GM19351 (cell line): ENCODE data around the gene OMA1.

ENCODE experiments used
- ATAC-seq: cut with Tn5 transposase; IDR thresholded peaks from one replicate; pipeline ENCODE4 v1.9.1; 2021; ENCODE audit warnings: mild to moderate bottlenecking, moderate library complexity; ENCODE audit not compliant: unreplicated experiment

OMA1 gene

DNA sequence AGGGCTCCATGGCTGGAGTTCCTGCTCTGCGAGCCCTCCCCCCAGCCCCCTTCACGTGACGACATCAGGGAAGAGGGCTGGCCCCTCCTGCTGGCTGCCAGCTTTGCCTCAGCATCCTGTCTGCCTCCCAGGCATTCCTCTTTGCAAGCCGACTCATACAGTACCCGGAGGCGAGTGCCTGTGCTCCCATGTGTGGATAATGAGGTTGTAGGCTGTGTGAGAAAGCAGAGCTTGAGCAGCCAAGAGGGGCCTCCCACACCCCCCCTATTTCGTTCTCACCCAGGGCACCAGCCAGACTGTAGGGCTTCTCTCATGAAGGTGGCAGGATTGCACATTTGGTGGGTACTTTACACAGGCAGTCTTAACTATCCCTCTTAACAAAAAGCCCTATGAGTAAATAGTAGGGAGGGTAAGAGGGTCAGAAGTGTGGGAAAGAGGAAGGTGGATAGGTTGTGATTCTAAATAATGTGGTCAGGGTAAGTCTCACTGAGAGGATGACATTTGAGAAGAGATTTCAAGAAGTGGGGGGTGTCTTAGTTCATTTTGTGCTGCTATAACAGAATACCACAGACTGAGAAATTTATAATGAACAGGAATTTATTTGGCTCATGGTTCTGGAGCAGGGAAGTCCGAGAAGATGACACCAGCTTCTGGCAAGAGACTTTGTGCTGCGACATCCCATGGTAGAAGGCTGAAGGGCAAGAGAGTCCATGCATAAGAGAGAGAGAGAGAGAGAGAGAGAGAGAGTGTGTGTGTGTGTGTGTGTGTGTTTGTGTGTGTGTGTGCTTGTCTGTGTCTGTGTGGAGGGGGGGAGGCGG lies 113.5 kb downstream of the OMA1 start:
- no peak for ATAC-seq

DNA sequence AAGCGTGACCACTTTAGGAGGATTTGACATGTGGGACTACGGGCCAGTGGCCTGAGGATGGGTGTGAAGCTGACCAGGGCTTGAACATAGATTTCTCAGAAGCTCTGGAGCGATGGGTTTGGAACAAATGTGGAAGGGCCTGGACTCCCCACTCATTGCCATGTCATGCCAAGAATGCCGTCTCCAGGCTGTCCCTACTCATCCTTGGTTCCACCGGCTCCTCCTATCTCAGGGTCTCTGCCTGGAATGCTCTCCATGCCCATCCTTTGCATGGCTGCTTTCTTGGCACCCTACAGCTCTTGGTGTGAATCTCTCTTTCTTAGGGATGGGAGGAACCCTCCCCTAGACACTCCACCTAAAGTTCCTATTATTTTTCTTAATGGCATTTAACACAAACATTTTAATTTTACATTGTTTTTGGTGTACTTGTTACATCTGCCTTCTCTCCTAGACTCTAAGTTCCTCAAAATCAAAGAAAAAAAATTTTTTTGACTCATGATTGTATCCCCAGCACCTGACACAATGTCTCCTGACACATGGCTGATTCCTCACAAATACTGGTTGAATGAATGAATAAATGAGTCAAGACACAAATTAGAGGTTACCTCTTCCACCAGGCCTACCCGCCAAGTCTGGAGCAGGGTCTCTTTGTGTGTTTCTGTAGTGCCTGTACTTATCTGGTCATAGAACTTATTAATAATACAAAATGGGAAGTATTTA lies 114.5 kb downstream of the OMA1 start:
- ATAC-seq: no peak
